Activated naive CD4-positive, alpha-beta T cell treated with anti-CD3 and anti-CD28 coated beads, Interleukin-2, amount 50 U/mL, for 24 hours (primary cell): ENCODE data around the gene FGFR3.

ENCODE experiments used
- H3K27ac Mint-ChIP-seq: one replicate; pipeline ENCODE4 v1.8.0; 2021; ENCODE audit warnings: mild to moderate bottlenecking, mixed read lengths
- H3K27me3 Mint-ChIP-seq: one replicate; pipeline ENCODE4 v1.8.0; 2021; ENCODE audit warnings: mixed read lengths
- H3K36me3 Mint-ChIP-seq: one replicate; pipeline ENCODE4 v1.8.0; 2021; ENCODE audit warnings: mixed read lengths
- H3K4me1 Mint-ChIP-seq: one replicate; pipeline ENCODE4 v1.8.0; 2021; ENCODE audit warnings: mixed read lengths
- H3K4me3 Mint-ChIP-seq: one replicate; pipeline ENCODE4 v1.8.0; 2021; ENCODE audit warnings: mild to moderate bottlenecking, mixed read lengths
- H3K9me3 Mint-ChIP-seq: one replicate; pipeline ENCODE4 v1.8.0; 2021; ENCODE audit warnings: mixed read lengths

Gene FGFR3

DNA sequence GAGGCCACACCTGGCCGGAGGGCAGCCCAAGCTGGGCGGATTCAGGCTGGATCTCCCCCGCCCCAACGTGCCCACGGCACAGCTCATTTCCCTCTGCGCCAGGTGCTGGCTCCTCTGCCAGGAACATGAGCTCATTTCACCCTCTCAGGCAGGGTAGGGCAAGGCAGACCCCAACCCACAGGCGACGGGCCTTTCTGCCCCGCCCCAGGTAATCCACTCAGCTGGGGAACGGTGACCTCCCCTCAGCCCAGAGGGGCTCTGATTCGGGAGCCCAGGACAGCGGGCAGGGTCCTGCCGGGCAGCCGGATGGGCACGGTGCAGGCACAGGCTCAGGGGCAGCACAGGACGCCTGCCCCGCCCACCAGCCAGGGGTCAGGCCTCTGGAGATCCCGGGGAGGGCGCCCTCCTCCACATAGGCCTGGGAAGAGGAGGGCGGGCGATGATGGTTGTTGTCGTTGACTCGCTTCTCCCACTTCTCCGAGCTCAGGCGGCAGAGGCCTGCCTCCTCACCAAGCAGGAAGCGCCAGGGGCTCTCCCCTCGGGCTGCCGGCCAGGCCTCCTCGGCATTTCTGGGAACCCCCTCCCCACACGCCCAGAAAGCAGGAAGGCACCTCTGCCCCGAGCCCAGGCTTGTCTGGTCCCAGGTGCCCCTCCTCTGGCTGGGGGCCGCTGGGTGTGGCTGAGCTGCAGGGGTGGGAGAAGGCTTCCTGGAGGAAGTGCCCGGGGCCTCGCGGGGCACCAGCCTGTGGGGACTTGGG, 40.6 kb upstream of the FGFR3 start:
- Mint-ChIP-seq H3K9me3 (no peaks in the 10 kb centered on the region), H3K4me3 (no peak overlapping the region), H3K4me1 (no peaks in the 10 kb centered on the region), H3K27ac (no peak overlapping the region), H3K27me3 (no peaks in the 10 kb centered on the region), H3K36me3 (no peaks in the 10 kb centered on the region)

DNA sequence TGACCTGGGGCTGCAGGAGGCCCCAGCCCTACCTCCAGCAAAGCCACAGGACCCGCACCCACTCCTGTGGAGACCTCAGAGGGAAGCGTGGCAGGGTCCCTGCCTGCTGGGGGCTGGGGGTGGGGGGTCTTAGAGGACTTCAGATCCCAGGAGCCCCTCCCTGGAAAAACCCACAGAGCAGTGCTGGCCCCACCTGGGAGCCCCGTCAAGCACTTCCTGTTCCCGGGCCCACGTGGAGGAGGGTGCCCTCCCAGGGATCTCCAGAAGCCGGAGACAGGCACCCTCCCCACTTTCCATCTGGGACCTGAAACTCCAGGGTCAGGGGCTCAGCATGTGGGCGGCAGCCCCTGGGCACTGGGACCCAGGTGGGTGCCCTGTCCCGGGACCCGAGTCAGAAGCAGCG, 39.8 kb upstream of the FGFR3 start:
- Mint-ChIP-seq H3K27ac (no peak overlapping the region), H3K4me3 (no peak overlapping the region), H3K9me3 (no peaks in the 10 kb centered on the region), H3K27me3 (no peaks in the 10 kb centered on the region), H3K4me1 (no peaks in the 10 kb centered on the region), H3K36me3 (no peaks in the 10 kb centered on the region)

DNA sequence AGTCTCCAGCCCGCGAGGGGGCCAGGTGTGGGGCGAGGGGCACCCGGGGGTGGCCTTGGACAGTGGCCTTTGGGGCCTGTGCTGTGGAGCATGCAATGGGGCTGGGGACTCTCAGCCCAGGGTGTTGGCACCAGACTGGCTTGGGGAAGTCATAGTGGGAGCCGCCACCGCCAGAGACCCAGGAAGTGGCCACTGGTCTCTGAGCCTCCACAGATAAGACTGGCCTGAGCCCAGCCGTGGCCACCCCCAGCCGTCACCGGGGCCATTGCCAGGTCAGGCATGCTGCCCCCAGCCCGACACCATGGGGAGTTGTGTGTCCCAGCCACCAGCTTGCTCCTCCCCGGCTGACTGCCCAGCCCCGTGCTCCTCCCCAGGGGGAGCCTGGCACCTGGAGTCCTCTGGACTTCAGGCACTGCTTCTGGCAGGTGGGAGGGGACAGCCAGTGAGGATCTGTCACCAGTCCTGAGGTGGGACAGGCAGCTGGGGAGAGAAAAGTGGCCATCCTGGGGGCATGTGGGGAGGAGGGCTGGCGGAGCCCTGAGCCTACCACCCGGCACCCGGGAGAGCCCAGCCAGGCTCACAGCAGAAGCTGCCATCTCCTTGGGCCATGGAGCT, 39.3 kb upstream of the FGFR3 start:
- H3K4me1 Mint-ChIP-seq = no peaks in the 10 kb centered on the region
- no peaks in the 10 kb centered on the region for H3K27me3 Mint-ChIP-seq
- no peak overlapping the region for H3K27ac Mint-ChIP-seq
- no peak overlapping the region for H3K4me3 Mint-ChIP-seq
- no peaks in the 10 kb centered on the region for H3K9me3 Mint-ChIP-seq
- no peaks in the 10 kb centered on the region for H3K36me3 Mint-ChIP-seq

DNA sequence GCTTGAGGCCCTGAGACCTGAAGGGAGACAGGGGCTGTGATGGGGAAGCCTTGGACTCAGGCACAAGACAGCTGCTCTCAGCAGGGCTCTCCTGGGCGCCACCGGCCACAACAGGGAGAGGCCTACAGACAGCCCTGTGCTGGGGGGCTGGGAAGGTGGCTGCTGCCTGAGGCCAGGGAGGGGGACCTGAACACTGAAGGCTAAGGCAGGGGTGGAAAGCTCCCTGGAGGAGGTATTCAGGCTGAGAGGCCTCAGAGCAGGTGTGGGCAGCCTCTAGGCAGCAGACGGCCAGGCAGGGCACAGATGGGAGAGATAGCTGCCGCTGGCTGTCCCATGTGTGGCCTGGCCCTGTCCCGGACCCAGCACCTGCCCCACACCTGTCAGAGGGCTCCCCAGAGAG, 38.8 kb upstream of the FGFR3 start:
- Mint-ChIP-seq H3K27me3 (no peaks in the 10 kb centered on the region), H3K27ac (no peak overlapping the region), H3K4me3 (no peak overlapping the region), H3K4me1 (no peaks in the 10 kb centered on the region), H3K9me3 (no peaks in the 10 kb centered on the region), H3K36me3 (no peaks in the 10 kb centered on the region)

DNA sequence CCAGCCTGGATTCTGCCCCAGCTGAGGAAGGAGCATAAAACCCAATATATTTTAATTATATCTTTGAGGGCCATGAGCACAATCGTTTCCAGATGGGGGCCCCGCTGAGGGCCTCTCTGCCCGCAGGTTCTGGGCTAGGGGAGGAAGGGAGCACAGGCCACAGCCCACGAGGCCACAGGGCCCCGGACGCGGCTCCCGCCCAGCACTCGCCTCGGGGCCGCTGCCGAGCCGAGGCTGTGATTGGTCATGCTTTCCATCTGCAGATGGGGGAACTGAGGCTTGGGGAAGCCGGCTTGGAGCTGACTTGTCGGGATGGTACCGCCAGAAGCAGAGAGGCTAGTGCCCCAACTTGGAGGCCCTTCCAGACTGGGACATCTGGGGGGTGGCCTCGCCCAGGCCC, 37.8 kb upstream of the FGFR3 start:
- Mint-ChIP-seq H3K9me3 (no peaks in the 10 kb centered on the region), H3K4me3 (no peak overlapping the region), H3K27ac (no peak overlapping the region), H3K4me1 (no peaks in the 10 kb centered on the region), H3K27me3 (no peaks in the 10 kb centered on the region), H3K36me3 (no peaks in the 10 kb centered on the region)

DNA sequence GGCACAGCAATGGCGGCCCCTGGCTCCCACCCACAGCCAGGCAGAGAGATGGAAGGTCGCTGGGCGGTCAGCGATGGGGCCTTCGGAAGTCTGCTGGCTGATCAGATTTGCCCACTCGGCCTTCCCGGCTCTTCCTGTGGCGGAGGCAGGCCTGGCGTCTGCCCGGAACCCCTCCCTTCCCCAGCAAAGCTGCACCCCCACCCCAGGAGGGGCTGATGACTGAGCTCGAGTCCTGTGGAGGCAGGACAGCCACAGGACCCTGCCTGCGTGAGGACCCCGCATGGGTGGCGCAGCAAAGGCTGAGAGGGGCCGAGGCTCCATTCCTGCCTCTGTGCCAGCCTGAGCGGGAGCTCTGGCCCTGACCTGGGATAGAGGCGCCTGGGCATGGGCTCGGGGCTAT, 37.0 kb upstream of the FGFR3 start:
- Mint-ChIP-seq H3K27me3 (no peaks in the 10 kb centered on the region), H3K9me3 (no peaks in the 10 kb centered on the region), H3K4me3 (no peak overlapping the region), H3K36me3 (no peaks in the 10 kb centered on the region), H3K4me1 (no peaks in the 10 kb centered on the region), H3K27ac (no peak overlapping the region)

DNA sequence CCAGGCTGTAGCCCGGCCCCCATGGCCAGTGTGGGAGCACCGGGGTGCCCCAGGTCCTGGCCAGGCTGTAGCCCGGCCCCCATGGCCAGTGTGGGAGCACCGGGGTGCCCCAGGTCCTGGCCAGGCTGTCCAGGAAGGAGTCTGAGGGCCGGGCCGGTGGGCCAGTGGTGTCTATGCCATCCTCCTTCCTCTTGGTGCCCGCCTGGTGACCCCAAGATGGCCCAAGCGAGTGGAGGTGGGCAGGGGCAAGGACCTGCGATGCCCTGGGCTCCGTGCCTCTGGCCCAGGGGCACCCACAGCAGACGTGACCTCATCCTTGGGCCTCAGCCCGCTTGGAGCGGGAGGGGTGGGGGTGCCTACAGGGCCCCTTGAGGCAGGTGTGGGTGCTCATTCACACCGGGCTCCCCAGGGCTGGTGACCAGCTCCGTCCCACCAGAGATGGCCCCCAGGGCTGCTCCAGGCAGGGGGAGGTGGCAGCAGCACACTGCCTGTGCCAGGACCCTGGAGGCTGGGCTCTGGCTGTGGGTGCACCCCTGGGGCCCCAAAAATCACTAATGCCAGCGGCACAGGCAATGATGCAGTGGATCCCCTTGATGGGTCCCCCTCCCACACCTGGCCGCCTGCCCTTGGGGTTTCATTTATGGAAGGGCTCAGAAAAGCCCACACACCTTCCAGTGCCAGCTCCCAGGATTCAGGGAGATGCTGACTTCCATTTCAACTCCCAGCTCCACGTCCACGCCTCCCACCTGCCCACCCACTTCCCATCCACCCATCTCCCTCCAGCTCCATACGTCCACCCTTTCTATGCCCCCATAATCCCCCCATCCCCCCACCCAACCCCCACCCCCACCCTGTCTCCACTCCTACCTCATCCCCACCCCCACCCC, 36.0 kb upstream of the FGFR3 start:
- Mint-ChIP-seq H3K36me3 (no peaks in the 10 kb centered on the region), H3K27me3 (no peaks in the 10 kb centered on the region), H3K9me3 (no peaks in the 10 kb centered on the region), H3K27ac (no peak overlapping the region), H3K4me3 (no peak overlapping the region), H3K4me1 (no peaks in the 10 kb centered on the region)

DNA sequence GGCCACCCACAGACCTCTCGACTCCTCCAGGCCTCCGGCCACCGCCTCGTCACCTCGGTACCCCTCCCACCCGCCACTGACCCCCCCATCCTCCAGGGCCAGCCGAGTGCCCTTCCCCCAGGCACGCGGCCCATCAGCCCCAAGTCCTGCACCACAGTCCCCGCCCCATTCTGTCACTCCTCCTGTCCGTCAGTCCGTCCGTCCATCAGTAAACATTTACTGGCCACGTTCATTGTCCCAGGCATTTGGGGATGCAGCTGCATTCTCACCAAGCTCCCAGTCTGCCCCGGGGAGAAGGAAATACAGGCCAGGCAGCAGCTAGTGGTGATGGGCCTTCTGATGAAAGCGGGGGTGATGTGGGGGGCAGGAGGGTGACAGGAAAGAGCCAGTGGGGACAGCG, 35.3 kb upstream of the FGFR3 start:
- Mint-ChIP-seq H3K4me3 (no peak overlapping the region), H3K36me3 (no peaks in the 10 kb centered on the region), H3K4me1 (no peaks in the 10 kb centered on the region), H3K9me3 (no peaks in the 10 kb centered on the region), H3K27me3 (peaks cover 1% of the 10 kb centered on the region), H3K27ac (no peak overlapping the region)

DNA sequence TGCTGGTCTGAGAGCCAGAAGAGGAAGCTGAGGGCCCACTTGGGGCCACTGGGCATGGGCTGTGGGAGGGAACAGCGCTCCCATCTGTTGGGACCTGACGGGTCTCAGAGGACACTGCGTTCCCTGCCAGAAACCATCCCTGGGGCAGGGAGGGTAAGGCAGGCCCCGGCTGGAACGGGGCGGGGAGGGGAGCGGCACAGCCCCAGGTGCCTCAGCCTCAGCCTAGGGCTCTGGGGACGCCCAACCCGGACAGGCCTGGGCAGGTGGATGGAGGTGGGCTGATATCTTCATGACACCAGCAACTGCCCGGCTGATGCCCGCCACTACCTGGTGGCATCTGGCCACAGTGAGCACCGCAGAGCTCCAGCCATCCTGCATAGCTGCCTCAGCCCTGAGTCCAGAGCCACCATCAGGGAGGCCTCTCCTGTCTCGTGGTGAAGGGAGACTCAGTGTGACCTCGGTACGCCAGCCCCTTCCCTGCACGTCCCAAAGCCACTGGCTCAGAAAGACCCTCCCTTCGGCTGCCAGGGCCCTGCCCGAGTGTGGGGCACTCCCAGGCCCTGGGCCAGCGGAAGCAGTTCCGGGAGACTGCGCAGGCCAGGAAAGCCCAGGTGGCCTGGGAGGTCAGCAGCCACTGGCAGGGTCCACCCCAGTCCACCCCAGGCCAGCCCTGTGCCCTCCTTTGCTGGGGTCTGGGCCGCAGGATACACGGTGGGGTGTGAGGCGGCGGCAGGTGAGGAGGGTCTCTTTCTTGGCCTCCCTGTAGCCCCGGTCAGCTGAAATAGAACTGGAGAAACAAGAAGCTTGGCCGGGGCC, 34.6 kb upstream of the FGFR3 start:
- H3K9me3 Mint-ChIP-seq = no peaks in the 10 kb centered on the region
- H3K36me3 Mint-ChIP-seq = no peaks in the 10 kb centered on the region
- H3K4me3 Mint-ChIP-seq = no peak overlapping the region
- no peak overlapping the region for H3K27ac Mint-ChIP-seq
- H3K27me3 Mint-ChIP-seq = peaks cover 1% of the 10 kb centered on the region
- no peaks in the 10 kb centered on the region for H3K4me1 Mint-ChIP-seq

DNA sequence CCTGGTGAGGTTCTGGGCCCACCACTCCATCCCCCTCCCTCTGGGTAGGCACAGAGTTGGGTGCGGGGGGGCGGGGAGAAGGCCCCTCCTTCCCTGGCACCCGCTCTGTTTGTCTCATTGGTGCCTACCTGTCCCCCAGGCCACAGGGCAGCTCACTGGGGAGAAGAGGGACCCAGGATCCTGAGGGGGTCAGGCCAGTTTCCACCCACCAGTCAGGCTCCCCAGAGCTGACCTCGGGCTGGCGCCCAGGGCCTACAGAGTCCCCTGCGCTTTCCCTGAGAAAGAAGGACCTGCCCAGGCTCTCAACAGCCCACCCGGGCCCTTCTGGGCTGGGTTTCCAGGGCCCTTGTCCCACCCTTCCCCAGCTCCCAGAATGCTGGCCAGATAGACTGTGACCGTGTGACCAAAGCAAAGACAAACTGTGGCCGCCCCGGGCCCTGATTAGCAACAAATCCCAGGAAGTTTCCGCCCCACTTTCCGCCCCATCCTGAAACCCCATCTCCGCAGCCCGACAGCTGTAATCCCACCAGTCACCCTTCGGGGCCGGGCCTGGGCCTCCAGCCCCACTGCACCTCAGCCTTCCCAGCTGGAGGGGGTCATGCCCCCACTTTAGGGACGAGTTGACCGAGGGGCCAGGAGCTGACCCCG, 33.8 kb upstream of the FGFR3 start:
- peaks cover 1% of the 10 kb centered on the region for H3K27me3 Mint-ChIP-seq
- no peak overlapping the region for H3K4me3 Mint-ChIP-seq
- H3K9me3 Mint-ChIP-seq = no peaks in the 10 kb centered on the region
- no peaks in the 10 kb centered on the region for H3K4me1 Mint-ChIP-seq
- H3K27ac Mint-ChIP-seq = no peak overlapping the region
- H3K36me3 Mint-ChIP-seq = no peaks in the 10 kb centered on the region

DNA sequence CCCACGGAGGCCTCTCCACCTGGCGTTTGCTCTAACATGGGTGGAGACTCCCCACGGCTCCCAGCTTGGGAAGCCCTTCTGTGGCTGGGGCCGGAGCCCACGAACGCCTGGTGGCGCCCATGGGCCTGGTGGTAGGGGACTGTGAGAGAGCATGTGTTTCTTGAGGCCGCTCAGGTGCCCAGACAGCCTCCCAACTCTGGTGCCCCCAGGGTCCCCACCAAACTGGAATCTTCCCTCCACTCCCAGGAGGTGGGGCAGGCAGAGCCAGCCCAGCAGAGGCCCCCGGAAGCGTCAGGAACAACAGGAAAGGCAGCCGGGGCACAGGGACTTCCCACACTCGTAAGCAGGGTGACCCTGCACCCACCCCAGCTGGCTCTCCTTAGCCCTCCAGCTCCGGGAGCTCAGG, 33.3 kb upstream of the FGFR3 start:
- Mint-ChIP-seq H3K4me1 (no peaks in the 10 kb centered on the region), H3K27me3 (peaks cover 1% of the 10 kb centered on the region), H3K27ac (no peak overlapping the region), H3K4me3 (no peak overlapping the region), H3K9me3 (no peaks in the 10 kb centered on the region), H3K36me3 (no peaks in the 10 kb centered on the region)

DNA sequence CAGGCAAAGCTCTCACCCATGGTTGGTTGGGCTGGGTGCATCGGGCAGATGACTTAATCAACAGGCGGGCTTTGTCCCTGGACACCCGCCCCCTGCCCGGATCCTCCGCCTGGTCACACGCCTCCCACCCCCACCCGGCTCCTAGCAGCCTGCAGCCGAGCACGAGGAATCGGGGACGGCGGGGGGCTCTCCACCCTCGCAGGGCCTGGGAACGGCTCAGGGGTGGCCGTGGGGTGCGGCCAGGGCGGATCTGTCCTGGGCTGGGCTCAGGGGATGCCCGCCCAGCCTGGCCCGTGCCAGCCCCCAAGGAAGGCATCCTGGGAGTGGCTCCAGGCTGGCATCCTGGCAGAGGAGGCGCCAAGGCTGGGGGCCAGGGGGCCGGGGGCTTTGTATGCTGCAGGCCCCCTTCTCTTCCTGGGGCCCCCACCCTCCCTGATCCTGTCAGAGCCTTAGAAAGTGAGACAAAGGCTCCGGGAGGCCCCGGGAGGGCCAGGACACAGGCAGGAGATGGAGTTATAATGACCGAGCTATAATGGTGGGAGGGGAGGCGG, 32.5 kb upstream of the FGFR3 start:
- Mint-ChIP-seq H3K36me3 (no peaks in the 10 kb centered on the region), H3K4me3 (no peak overlapping the region), H3K9me3 (no peaks in the 10 kb centered on the region), H3K4me1 (no peaks in the 10 kb centered on the region), H3K27ac (no peak overlapping the region), H3K27me3 (peaks cover 5% of the 10 kb centered on the region)

DNA sequence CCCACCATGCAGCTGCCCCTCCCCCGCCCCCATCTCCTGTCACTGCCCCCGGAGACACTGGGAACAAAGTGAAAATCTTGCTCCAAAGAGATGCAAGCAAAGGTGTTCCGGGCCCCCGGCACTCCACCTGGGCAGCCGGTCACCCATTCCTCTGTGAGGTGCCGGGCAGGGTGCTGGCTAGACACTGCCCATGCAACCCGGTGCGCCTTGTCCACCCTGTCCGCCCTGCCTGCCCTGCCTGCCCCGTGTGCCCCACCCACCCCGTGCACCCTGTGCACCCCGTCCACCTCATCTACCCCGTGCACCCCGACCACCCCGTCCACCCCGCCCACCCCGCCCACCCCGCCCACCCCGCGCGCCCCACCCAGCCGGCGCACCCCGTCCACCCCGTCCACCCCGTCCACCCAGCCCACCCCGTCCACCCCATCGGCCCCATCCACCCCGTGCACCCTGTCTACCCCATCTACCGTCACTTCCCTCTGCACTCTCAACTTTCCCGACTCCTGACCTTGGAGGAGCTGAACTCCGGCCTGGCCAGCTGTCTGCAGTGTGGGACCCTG, 31.9 kb upstream of the FGFR3 start:
- no peaks in the 10 kb centered on the region for H3K36me3 Mint-ChIP-seq

DNA sequence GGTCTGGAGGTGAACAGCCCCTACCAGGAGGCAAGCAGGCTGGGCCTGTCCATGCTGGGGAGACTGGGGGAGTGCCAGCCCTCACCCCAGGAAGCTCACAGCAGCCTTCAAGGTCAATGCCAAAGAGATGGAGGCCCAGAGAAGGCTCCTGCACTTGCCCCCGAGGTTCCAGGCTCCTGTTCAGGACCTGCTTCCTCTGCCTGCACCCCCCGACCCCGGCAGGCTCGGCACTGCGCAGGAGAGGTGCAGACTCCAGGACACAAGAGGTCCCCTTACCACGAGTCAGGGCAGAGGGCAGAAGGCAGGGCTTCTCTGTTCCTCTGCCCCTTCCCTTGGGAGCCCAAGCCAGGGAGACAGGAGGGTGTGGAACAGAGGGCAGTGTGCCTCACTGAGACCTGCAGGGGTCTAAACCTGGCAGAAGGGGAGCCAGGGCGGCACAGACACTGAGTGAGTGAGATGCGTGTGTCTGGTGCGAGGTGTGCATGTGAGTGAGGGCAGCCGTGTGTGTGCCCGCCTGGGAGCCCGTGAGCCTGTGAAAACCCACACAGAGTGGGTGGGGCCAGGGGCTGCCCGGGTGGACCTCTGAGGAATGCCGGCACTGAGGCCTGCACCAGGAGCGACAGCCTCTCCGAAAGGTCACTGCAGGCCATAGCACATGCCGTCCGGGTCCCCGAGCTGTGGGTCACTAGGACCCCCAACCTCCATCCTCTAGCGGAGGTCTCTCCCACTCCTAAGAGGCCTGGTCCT, 30.7 kb upstream of the FGFR3 start:
- Mint-ChIP-seq H3K4me3 (no peak overlapping the region), H3K27ac (no peak overlapping the region), H3K4me1 (no peaks in the 10 kb centered on the region), H3K36me3 (no peaks in the 10 kb centered on the region), H3K27me3 (peaks cover 6% of the 10 kb centered on the region), H3K9me3 (no peaks in the 10 kb centered on the region)

More for the DNA sequence above, 31.9 kb upstream of the FGFR3 start:
- Mint-ChIP-seq H3K27me3 (peaks cover 6% of the 10 kb centered on the region), H3K4me3 (no peak overlapping the region), H3K9me3 (no peaks in the 10 kb centered on the region), H3K4me1 (no peaks in the 10 kb centered on the region), H3K27ac (no peak overlapping the region)
